Raji (cell line): Measurements from ENCODE around the gene TTC16.

Experiments
- POLR2A ChIP-seq: IDR thresholded peaks from 2 replicates; pipeline ENCODE4 v1.6.1; 2011; ENCODE audit warnings: low read depth, low read length, control low read depth; ENCODE audit not compliant: insufficient read depth

Gene TTC16

GRCh38 chr9:127711226-127711701 lies 4.6 kb upstream of the TTC16 start:
- TF ChIP-seq POLR2A: no peak

GRCh38 chr9:127711831-127712274 lies 4.0 kb upstream of the TTC16 start:
- TF ChIP-seq POLR2A: no peak

- TF ChIP-seq POLR2A: no peak
These were observed 3.5 kb upstream of the TTC16 start for GRCh38 chr9:127712371-127712770.

GRCh38 chr9:127712867-127713266 lies 3.0 kb upstream of the TTC16 start:
- TF ChIP-seq POLR2A: no peak

GRCh38 chr9:127714020-127714750 lies 1.7 kb upstream of the TTC16 start:
- TF ChIP-seq POLR2A: no peak

- TF ChIP-seq POLR2A: no peak
These were observed 869 bp upstream of the TTC16 start for GRCh38 chr9:127714951-127715469.

GRCh38 chr9:127716412-127716811 lies 533 bp downstream of the TTC16 start:
- TF ChIP-seq POLR2A: no peak

- no peak for TF ChIP-seq POLR2A
These were observed 1.9 kb downstream of the TTC16 start for GRCh38 chr9:127717766-127718165.

GRCh38 chr9:127720031-127720864 lies 4.4 kb downstream of the TTC16 start:
- no peak for TF ChIP-seq POLR2A

GRCh38 chr9:127720865-127721227 lies 5.0 kb downstream of the TTC16 start:
- no peak for TF ChIP-seq POLR2A

- TF ChIP-seq POLR2A: no peak
These were observed 5.5 kb downstream of the TTC16 start for GRCh38 chr9:127721391-127721821.

- TF ChIP-seq POLR2A: no peak
These were observed 6.3 kb downstream of the TTC16 start for GRCh38 chr9:127722055-127722745.

- TF ChIP-seq POLR2A: no peak
These were observed 7.1 kb downstream of the TTC16 start for GRCh38 chr9:127723013-127723412.

GRCh38 chr9:127723444-127723843 lies 7.6 kb downstream of the TTC16 start:
- no peak for TF ChIP-seq POLR2A

- no peak for TF ChIP-seq POLR2A
These were observed 8.1 kb downstream of the TTC16 start for GRCh38 chr9:127724012-127724411.

GRCh38 chr9:127726871-127727270 lies 11.0 kb downstream of the TTC16 start:
- no peak for TF ChIP-seq POLR2A

- no peak for TF ChIP-seq POLR2A
These were observed 12.9 kb downstream of the TTC16 start for GRCh38 chr9:127728808-127729207.
